Measurements from ENCODE around the gene KRT84. TPM values are rescaled to one million over a fixed set of nuclear protein-coding genes. Genes with fewer than 3 reads are reported as not detected.

KRT84 gene
- total RNA-seq, 3 donors from 2014 or later (not counting 1 experiment from before 2014, with no cell fraction given) = not detected

DNA sequence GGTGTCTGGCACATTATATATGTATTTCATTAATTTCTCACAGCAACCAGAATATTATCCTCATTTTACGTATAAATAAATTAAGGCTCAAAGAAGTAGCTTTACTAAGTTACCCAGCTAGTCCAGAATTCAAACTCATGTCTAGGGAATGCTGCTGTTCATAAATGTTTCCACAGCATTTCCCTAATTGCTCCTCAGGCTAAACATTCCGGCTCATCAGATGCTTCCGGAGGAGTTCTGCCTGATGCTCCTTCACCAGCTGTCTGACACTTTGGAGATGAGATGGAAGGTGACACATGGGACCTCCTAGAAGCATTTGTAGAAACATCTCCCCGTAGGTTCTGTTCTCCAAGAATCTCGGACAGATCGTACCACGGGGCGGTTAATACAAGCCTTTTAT lies 30.3 kb downstream of the KRT84 start:
- Mint-ChIP-seq H3K36me3 (no peaks in the 10 kb centered on the region), H3K27ac (no peak overlapping the region), H3K4me1 (peaks cover 43 to 48% of the 10 kb centered on the region in 2 donors), H3K27me3 (ENCODE audit: low read depth in 2 of 2) (peaks cover 50 to 53% of the 10 kb centered on the region in 2 donors), H3K9me3 (no peaks in the 10 kb centered on the region), H3K4me3 (no peak overlapping the region)
- H3K27ac ChIP-seq (ENCODE audit: low read length) = no peak overlapping the region
- H3K9me3 ChIP-seq (ENCODE audit: control insufficient read depth, insufficient read depth, low read length) = no peaks in the 10 kb centered on the region
- peaks cover 57% of the 10 kb centered on the region for H3K27me3 ChIP-seq (ENCODE audit: control insufficient read depth, insufficient read depth, low read length)
- intact Hi-C loops (cut with micrococcal nuclease) = loop anchor here (10.0 kb wide), 1 partner anchor 50 kb away; no protein-coding TSS in a partner anchor
- WGBS (ENCODE audit: insufficient coverage) = 95% methylated on average over 8 of the region's 8 CpGs
- ATAC-seq = no peak
- peaks cover 47% of the 10 kb centered on the region for H3K4me1 ChIP-seq (ENCODE audit: control insufficient read depth, insufficient read depth, low read length)
- H3K4me3 ChIP-seq (ENCODE audit: low read length) = no peak overlapping the region
- H3K36me3 ChIP-seq (ENCODE audit: control insufficient read depth, insufficient read depth, low read length) = no peaks in the 10 kb centered on the region
- DNase-seq = no peak
- TF ChIP-seq, protein P1, sequence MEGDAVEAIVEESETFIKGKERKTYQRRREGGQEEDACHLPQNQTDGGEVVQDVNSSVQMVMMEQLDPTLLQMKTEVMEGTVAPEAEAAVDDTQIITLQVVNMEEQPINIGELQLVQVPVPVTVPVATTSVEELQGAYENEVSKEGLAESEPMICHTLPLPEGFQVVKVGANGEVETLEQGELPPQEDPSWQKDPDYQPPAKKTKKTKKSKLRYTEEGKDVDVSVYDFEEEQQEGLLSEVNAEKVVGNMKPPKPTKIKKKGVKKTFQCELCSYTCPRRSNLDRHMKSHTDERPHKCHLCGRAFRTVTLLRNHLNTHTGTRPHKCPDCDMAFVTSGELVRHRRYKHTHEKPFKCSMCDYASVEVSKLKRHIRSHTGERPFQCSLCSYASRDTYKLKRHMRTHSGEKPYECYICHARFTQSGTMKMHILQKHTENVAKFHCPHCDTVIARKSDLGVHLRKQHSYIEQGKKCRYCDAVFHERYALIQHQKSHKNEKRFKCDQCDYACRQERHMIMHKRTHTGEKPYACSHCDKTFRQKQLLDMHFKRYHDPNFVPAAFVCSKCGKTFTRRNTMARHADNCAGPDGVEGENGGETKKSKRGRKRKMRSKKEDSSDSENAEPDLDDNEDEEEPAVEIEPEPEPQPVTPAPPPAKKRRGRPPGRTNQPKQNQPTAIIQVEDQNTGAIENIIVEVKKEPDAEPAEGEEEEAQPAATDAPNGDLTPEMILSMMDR (IDR thresholded peaks at IDR 0.05) = no peak

DNA sequence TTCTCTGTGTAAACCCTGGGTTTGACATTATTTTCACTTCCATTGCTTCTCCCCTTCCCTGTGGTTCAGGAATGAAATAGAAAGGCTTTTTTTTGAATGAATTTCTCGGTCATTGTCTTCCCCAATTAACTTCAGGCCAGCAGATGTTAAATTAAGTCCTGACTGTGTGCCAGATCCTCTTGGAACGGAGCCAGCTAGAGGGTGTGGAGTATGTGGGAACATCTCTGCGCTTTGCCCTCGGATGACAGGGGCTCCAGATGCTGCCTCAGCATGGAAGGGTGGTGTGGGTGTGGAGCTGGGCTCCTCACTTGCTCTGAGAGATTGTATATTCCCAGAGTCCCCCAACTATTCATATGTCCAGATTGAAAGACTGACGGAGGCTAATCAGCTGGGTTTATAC lies 31.3 kb downstream of the KRT84 start:
- TF ChIP-seq, protein P1 (IDR thresholded peaks at IDR 0.05) = no peak
- no peaks in the 10 kb centered on the region for H3K36me3 ChIP-seq (ENCODE audit: control insufficient read depth, insufficient read depth, low read length)
- ATAC-seq (no peak), DNase-seq (no peak)
- intact Hi-C loops (cut with micrococcal nuclease) = loop anchor here (5.0 to 10.0 kb wide), 2 partner anchors 49 to 213 kb away; no protein-coding TSS in a partner anchor
- peaks cover 33 to 38% of the 10 kb centered on the region in 2 donors for H3K4me1 Mint-ChIP-seq
- H3K9me3 ChIP-seq (ENCODE audit: control insufficient read depth, insufficient read depth, low read length) = no peaks in the 10 kb centered on the region
- no peaks in the 10 kb centered on the region for H3K9me3 Mint-ChIP-seq
- peaks cover 38% of the 10 kb centered on the region for H3K4me1 ChIP-seq (ENCODE audit: control insufficient read depth, insufficient read depth, low read length)
- H3K27me3 ChIP-seq (ENCODE audit: control insufficient read depth, insufficient read depth, low read length) = peaks cover 60% of the 10 kb centered on the region
- no peaks in the 10 kb centered on the region for H3K36me3 Mint-ChIP-seq
- H3K27ac ChIP-seq (ENCODE audit: low read length) = no peak overlapping the region
- H3K4me3 ChIP-seq (ENCODE audit: low read length) = no peak overlapping the region
- H3K27ac Mint-ChIP-seq = no peak overlapping the region
- WGBS (ENCODE audit: insufficient coverage) = 46% methylated on average over 4 of the region's 5 CpGs
- peaks cover 44 to 47% of the 10 kb centered on the region in 2 donors for H3K27me3 Mint-ChIP-seq (ENCODE audit: low read depth in 2 of 2)
- no peak overlapping the region for H3K4me3 Mint-ChIP-seq

DNA sequence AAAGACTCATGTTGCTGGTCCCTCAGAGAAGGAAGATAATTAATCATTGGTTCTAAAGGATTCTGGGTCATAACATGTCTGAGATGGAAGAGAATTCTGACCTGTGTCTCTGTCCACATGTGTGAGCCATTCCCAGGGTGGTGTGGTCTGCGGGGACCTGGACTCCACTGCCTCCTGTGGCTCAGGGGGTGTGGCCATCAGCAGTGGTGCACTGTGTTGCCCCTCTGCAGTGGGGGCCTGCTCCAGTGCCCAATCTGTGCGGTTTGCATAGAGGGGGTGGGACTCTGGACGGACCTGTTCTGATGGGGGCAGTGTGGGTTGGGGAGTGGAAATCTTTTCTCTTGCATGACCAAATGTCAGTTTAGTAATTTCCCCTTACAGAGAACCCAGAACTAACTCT lies 31.7 kb downstream of the KRT84 start:
- Mint-ChIP-seq H3K27ac (no peak overlapping the region), H3K36me3 (no peaks in the 10 kb centered on the region), H3K9me3 (no peaks in the 10 kb centered on the region), H3K27me3 (ENCODE audit: low read depth in 2 of 2) (peaks cover 44 to 49% of the 10 kb centered on the region in 2 donors), H3K4me1 (peaks cover 29 to 34% of the 10 kb centered on the region in 2 donors), H3K4me3 (no peak overlapping the region)
- intact Hi-C loops (cut with micrococcal nuclease) = loop anchor here (5.0 to 10.0 kb wide), 2 partner anchors 49 to 214 kb away; no protein-coding TSS in a partner anchor
- TF ChIP-seq, protein P1 (IDR thresholded peaks at IDR 0.05) = no peak
- Histone ChIP-seq H3K4me3 (ENCODE audit: low read length) (no peak overlapping the region), H3K27me3 (ENCODE audit: control insufficient read depth, insufficient read depth, low read length) (peaks cover 60% of the 10 kb centered on the region), H3K36me3 (ENCODE audit: control insufficient read depth, insufficient read depth, low read length) (no peaks in the 10 kb centered on the region), H3K9me3 (ENCODE audit: control insufficient read depth, insufficient read depth, low read length) (no peaks in the 10 kb centered on the region), H3K27ac (ENCODE audit: low read length) (no peak overlapping the region), H3K4me1 (ENCODE audit: control insufficient read depth, insufficient read depth, low read length) (peaks cover 33% of the 10 kb centered on the region)
- no peak for DNase-seq
- no peak for ATAC-seq
- 60% methylated on average over 2 of the region's 3 CpGs for WGBS (ENCODE audit: insufficient coverage)

DNA sequence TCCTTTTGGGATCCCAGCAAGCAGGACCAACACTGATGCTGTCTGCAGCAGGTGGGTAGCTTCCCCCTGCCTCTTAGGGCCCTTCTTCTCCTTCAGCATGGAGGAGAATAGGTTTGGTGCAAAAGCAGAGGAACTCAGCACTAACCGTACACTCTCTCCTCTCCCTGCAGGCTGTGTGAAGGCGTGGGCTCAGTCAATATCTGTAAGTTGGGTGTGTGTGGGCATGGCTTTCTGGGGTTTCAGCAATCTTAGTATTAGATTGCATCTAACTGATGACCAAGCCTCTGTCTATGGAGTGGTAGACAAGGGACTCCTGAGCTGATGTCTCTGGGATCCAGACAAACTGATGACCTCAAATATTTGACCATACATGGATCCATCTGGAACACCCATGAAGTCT lies 32.5 kb downstream of the KRT84 start:
- H3K27me3 ChIP-seq (ENCODE audit: control insufficient read depth, insufficient read depth, low read length) = peaks cover 62% of the 10 kb centered on the region
- Mint-ChIP-seq H3K9me3 (no peaks in the 10 kb centered on the region), H3K36me3 (no peaks in the 10 kb centered on the region), H3K4me1 (peaks cover 22 to 28% of the 10 kb centered on the region in 2 donors), H3K4me3 (peak overlapping the region; percentile 35), H3K27me3 (ENCODE audit: low read depth in 2 of 2) (peaks cover 46 to 50% of the 10 kb centered on the region in 2 donors), H3K27ac (no peak overlapping the region)
- peaks cover 25% of the 10 kb centered on the region for H3K4me1 ChIP-seq (ENCODE audit: control insufficient read depth, insufficient read depth, low read length)
- ATAC-seq (no peak), DNase-seq (no peak)
- H3K9me3 ChIP-seq (ENCODE audit: control insufficient read depth, insufficient read depth, low read length) = no peaks in the 10 kb centered on the region
- intact Hi-C loops (cut with micrococcal nuclease) = loop anchor here (5.0 to 10.0 kb wide), 2 partner anchors 48 to 214 kb away; no protein-coding TSS in a partner anchor
- TF ChIP-seq, protein P1 (IDR thresholded peaks at IDR 0.05) = no peak
- H3K36me3 ChIP-seq (ENCODE audit: control insufficient read depth, insufficient read depth, low read length) = no peaks in the 10 kb centered on the region
- H3K27ac ChIP-seq (ENCODE audit: low read length) = no peak overlapping the region
- no CpG with 5 or more reads among the region's 2 CpGs for WGBS (ENCODE audit: insufficient coverage)
- no peak overlapping the region for H3K4me3 ChIP-seq (ENCODE audit: low read length)
